ENCODE measurements around the gene AP5B1.

Gene AP5B1

GRCh38 chr11:65792456-65792855, 11.7 kb upstream of the AP5B1 start:
- ATAC-seq, result no peak
- no peak for TF ChIP-seq ZC3H10 (CRISPR knock-in tag; IDR thresholded peaks at IDR 0.05)
- TF ChIP-seq ZNF70 (CRISPR knock-in tag; IDR thresholded peaks at IDR 0.05), result no peak
- TF ChIP-seq BACH2 (CRISPR knock-in tag; IDR thresholded peaks at IDR 0.05; ENCODE audit: borderline replicate concordance), result no peak
- TF ChIP-seq PPARA (CRISPR knock-in tag; IDR thresholded peaks at IDR 0.05; ENCODE audit: borderline replicate concordance), result no peak
- no peak for TF ChIP-seq ZFP3 (CRISPR knock-in tag; IDR thresholded peaks at IDR 0.05)
- TF ChIP-seq ZNF565 (CRISPR knock-in tag; conservative IDR thresholded peaks at IDR 0.05; ENCODE audit: low read depth), result no peak
- no peak for TF ChIP-seq CREB5 (CRISPR knock-in tag; IDR thresholded peaks at IDR 0.05; ENCODE audit: low read depth)

GRCh38 chr11:65791719-65792213, 11.0 kb upstream of the AP5B1 start:
- no peak for ATAC-seq
- TF ChIP-seq BACH2 (CRISPR knock-in tag; IDR thresholded peaks at IDR 0.05; ENCODE audit: borderline replicate concordance) (no peak), PPARA (CRISPR knock-in tag; IDR thresholded peaks at IDR 0.05; ENCODE audit: borderline replicate concordance) (no peak), ZNF70 (CRISPR knock-in tag; IDR thresholded peaks at IDR 0.05) (no peak), CSDC2 (CRISPR knock-in tag; IDR thresholded peaks at IDR 0.05) (no peak), SNAI2 (CRISPR knock-in tag; IDR thresholded peaks at IDR 0.05) (no peak), ZFP3 (CRISPR knock-in tag; IDR thresholded peaks at IDR 0.05) (no peak), ARNTL (CRISPR knock-in tag; IDR thresholded peaks at IDR 0.05; ENCODE audit: borderline replicate concordance, low read depth) (no peak), PATZ1 (CRISPR knock-in tag; IDR thresholded peaks at IDR 0.05; ENCODE audit: borderline replicate concordance) (no peak)

GRCh38 chr11:65790902-65791650, 10.3 kb upstream of the AP5B1 start:
- no peak for ATAC-seq
- TF ChIP-seq OSR1 (CRISPR knock-in tag; IDR thresholded peaks at IDR 0.05) (no peak), PATZ1 (CRISPR knock-in tag; IDR thresholded peaks at IDR 0.05; ENCODE audit: borderline replicate concordance) (no peak), TOX (CRISPR knock-in tag; IDR thresholded peaks at IDR 0.05; ENCODE audit: borderline replicate concordance) (no peak), ZNF70 (CRISPR knock-in tag; IDR thresholded peaks at IDR 0.05) (no peak), BACH2 (CRISPR knock-in tag; IDR thresholded peaks at IDR 0.05; ENCODE audit: borderline replicate concordance) (no peak), ZFP30 (CRISPR knock-in tag; IDR thresholded peaks at IDR 0.05) (no peak), ESRRG (CRISPR knock-in tag; IDR thresholded peaks at IDR 0.05) (no peak), ZFP3 (CRISPR knock-in tag; IDR thresholded peaks at IDR 0.05) (no peak), ARNTL (CRISPR knock-in tag; IDR thresholded peaks at IDR 0.05; ENCODE audit: borderline replicate concordance, low read depth) (no peak), TCF4 (CRISPR knock-in tag; IDR thresholded peaks at IDR 0.05; ENCODE audit: borderline replicate concordance) (no peak), TSHZ2 (CRISPR knock-in tag; IDR thresholded peaks at IDR 0.05) (no peak), CSRNP3 (CRISPR knock-in tag; IDR thresholded peaks at IDR 0.05) (no peak), POU6F1 (CRISPR knock-in tag; IDR thresholded peaks at IDR 0.05; ENCODE audit: borderline replicate concordance, low read depth) (no peak), ZNF8 (CRISPR knock-in tag; IDR thresholded peaks at IDR 0.05) (no peak), GLIS3 (CRISPR knock-in tag; IDR thresholded peaks at IDR 0.05) (no peak), ZC3H10 (CRISPR knock-in tag; IDR thresholded peaks at IDR 0.05) (no peak), CSDC2 (CRISPR knock-in tag; IDR thresholded peaks at IDR 0.05) (no peak), PPARA (CRISPR knock-in tag; IDR thresholded peaks at IDR 0.05; ENCODE audit: borderline replicate concordance) (no peak), ZNF565 (CRISPR knock-in tag; conservative IDR thresholded peaks at IDR 0.05; ENCODE audit: low read depth) (no peak)
